ENCODE measurements around the gene MBD3L5.

DNA sequence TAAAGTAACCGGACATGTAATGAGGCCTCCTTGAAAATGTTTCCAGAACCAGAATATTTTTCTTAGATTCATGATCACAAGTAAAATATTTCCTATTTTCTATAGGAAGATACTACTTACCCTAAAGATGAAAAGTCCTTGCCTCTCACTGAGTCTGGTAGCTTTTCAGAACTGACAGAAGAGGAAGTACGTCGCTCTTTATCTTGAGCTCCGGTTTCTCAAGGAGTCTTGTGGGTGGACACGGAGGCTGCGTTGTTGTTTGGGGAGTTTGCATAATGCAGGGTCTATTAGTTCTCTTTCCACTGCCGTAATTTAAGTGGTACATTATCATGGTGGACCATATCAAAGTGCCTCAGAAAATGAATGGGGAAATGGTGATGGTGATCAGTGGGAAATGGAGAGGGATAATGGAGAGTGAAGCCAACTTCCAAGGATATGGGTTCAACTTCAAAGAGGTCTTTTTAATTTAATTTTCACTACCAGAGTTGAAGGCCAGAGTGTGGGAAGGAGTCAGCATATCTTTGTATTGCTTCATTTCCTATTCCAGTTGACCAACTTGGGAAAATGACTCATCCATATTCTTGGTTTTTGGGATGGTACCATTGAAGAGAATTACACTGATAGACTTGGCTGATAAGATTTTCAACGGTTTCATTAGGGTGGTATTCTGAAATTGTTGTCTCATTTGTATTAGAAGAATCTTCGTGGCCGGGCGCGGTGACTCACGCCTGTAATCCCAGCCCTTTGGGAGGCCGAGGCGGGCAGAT is 32.5 kb upstream of the MBD3L5 start:
- TF ChIP-seq, protein P1, sequence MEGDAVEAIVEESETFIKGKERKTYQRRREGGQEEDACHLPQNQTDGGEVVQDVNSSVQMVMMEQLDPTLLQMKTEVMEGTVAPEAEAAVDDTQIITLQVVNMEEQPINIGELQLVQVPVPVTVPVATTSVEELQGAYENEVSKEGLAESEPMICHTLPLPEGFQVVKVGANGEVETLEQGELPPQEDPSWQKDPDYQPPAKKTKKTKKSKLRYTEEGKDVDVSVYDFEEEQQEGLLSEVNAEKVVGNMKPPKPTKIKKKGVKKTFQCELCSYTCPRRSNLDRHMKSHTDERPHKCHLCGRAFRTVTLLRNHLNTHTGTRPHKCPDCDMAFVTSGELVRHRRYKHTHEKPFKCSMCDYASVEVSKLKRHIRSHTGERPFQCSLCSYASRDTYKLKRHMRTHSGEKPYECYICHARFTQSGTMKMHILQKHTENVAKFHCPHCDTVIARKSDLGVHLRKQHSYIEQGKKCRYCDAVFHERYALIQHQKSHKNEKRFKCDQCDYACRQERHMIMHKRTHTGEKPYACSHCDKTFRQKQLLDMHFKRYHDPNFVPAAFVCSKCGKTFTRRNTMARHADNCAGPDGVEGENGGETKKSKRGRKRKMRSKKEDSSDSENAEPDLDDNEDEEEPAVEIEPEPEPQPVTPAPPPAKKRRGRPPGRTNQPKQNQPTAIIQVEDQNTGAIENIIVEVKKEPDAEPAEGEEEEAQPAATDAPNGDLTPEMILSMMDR (IDR thresholded peaks at IDR 0.05; ENCODE audit: extremely low read depth in 1 of 2, insufficient read depth in 1 of 2, low read depth in 1 of 2, low read length in 2 of 2) = no peak
- TF ChIP-seq POLR2AphosphoS5 (IDR thresholded peaks at IDR 0.05; ENCODE audit: insufficient read depth, low read depth, low read length) = no peak

Measured in endothelial cell of umbilical vein (primary cell).